ENCODE results near the gene KCNF1.

Gene KCNF1

GRCh38 chr2:10889651-10890215 is 22.0 kb upstream of the KCNF1 start:
- in situ Hi-C loops (cut with HindIII; ENCODE audit: low pct_ligation_motif_present, low sequenced_read_pairs): no loop called here
- DNase-seq: no peak
- Histone ChIP-seq H3K27ac (no peak overlapping the region), H3K4me3 (ENCODE audit: low read depth, low read length) (no peak overlapping the region), H3K27me3 (replicated peaks) (no peaks in the 10 kb centered on the region), H3K36me3 (replicated peaks) (no peaks in the 10 kb centered on the region)
- no peak for TF ChIP-seq CTCF (IDR thresholded peaks at IDR 0.05; ENCODE audit: low read depth, low read length, missing control alignments)

GRCh38 chr2:10890706-10891270 is 20.9 kb upstream of the KCNF1 start:
- Histone ChIP-seq H3K36me3 (replicated peaks) (no peaks in the 10 kb centered on the region), H3K4me3 (ENCODE audit: low read depth, low read length) (no peak overlapping the region), H3K27ac (no peak overlapping the region), H3K27me3 (replicated peaks) (no peaks in the 10 kb centered on the region)
- DNase-seq: no peak
- TF ChIP-seq CTCF (IDR thresholded peaks at IDR 0.05; ENCODE audit: low read depth, low read length, missing control alignments): no peak
- in situ Hi-C loops (cut with HindIII; ENCODE audit: low pct_ligation_motif_present, low sequenced_read_pairs): no loop called here

- DNase-seq: no peak
- no peak for TF ChIP-seq CTCF (IDR thresholded peaks at IDR 0.05; ENCODE audit: low read depth, low read length, missing control alignments)
- no peak overlapping the region for H3K27ac ChIP-seq
- no peaks in the 10 kb centered on the region for H3K36me3 ChIP-seq (replicated peaks)
- in situ Hi-C loops (cut with HindIII; ENCODE audit: low pct_ligation_motif_present, low sequenced_read_pairs): no loop called here
- H3K4me3 ChIP-seq (ENCODE audit: low read depth, low read length): no peak overlapping the region
- H3K27me3 ChIP-seq (replicated peaks): no peaks in the 10 kb centered on the region
Observed at GRCh38 chr2:10891390-10891789, 20.3 kb upstream of the KCNF1 start.

- H3K27ac ChIP-seq: no peak overlapping the region
- DNase-seq: no peak
- no peak for TF ChIP-seq CTCF (IDR thresholded peaks at IDR 0.05; ENCODE audit: low read depth, low read length, missing control alignments)
- in situ Hi-C loops (cut with HindIII; ENCODE audit: low pct_ligation_motif_present, low sequenced_read_pairs): no loop called here
- no peaks in the 10 kb centered on the region for H3K27me3 ChIP-seq (replicated peaks)
- H3K4me3 ChIP-seq (ENCODE audit: low read depth, low read length): no peak overlapping the region
- H3K36me3 ChIP-seq (replicated peaks): no peaks in the 10 kb centered on the region
Observed at GRCh38 chr2:10891848-10892247, 19.9 kb upstream of the KCNF1 start.

DNA sequence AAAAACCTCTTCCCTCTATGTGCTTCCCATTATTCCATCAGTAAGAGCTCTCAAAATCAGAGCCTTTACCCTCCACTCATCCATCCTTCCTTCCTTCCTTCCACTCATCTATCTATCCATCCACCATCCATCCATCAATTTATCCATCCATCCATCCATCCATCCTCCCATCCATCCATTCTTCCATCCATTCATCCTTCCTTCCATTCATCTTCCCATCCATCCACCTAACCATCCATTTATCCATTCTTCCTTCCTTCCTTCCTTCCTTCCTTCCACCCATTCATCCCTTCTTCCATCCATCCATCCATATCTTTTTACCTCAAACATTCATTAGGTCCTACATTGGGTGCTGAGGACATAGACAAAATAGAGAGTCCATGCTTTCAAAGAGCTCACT is 19.4 kb upstream of the KCNF1 start:
- no peak overlapping the region for H3K27ac ChIP-seq
- DNase-seq: no peak
- no peak for TF ChIP-seq CTCF (IDR thresholded peaks at IDR 0.05; ENCODE audit: low read depth, low read length, missing control alignments)
- no peaks in the 10 kb centered on the region for H3K27me3 ChIP-seq (replicated peaks)
- H3K36me3 ChIP-seq (replicated peaks): no peaks in the 10 kb centered on the region
- no peak overlapping the region for H3K4me3 ChIP-seq (ENCODE audit: low read depth, low read length)
- in situ Hi-C loops (cut with HindIII; ENCODE audit: low pct_ligation_motif_present, low sequenced_read_pairs): no loop called here

- no peak overlapping the region for H3K4me3 ChIP-seq (ENCODE audit: low read depth, low read length)
- TF ChIP-seq CTCF (IDR thresholded peaks at IDR 0.05; ENCODE audit: low read depth, low read length, missing control alignments): no peak
- no peak for DNase-seq
- in situ Hi-C loops (cut with HindIII; ENCODE audit: low pct_ligation_motif_present, low sequenced_read_pairs): no loop called here
- no peaks in the 10 kb centered on the region for H3K27me3 ChIP-seq (replicated peaks)
- H3K36me3 ChIP-seq (replicated peaks): no peaks in the 10 kb centered on the region
- H3K27ac ChIP-seq: no peak overlapping the region
Observed at GRCh38 chr2:10892796-10893350, 18.9 kb upstream of the KCNF1 start.

Data from brain microvascular endothelial cell (primary cell).